NT2/D1 (cell line): ENCODE results near the gene GPR32.

Experiments used
- SUZ12 ChIP-seq: IDR thresholded peaks from 2 replicates; pipeline ENCODE4 v1.6.1; 2011; ENCODE audit not compliant: insufficient read length, insufficient read depth; ENCODE audit errors: extremely low read depth
- YY1 ChIP-seq: IDR thresholded peaks from 2 replicates; pipeline ENCODE4 v1.6.1; 2011; ENCODE audit not compliant: insufficient read length, insufficient read depth
- ZNF274 ChIP-seq: IDR thresholded peaks from 2 replicates; pipeline ENCODE4 v1.6.1; 2011; ENCODE audit warnings: mild to moderate bottlenecking, low read depth, low read length

GRCh38 chr19:50796634-50797428 is 26.6 kb downstream of the GPR32 start:
- TF ChIP-seq YY1 (no peak), ZNF274 (no peak), SUZ12 (no peak)
